ENCODE results near the gene ANKH.

- TF ChIP-seq, protein P1, sequence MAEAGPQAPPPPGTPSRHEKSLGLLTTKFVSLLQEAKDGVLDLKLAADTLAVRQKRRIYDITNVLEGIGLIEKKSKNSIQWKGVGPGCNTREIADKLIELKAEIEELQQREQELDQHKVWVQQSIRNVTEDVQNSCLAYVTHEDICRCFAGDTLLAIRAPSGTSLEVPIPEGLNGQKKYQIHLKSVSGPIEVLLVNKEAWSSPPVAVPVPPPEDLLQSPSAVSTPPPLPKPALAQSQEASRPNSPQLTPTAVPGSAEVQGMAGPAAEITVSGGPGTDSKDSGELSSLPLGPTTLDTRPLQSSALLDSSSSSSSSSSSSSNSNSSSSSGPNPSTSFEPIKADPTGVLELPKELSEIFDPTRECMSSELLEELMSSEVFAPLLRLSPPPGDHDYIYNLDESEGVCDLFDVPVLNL (CRISPR knock-in tag; IDR thresholded peaks at IDR 0.05; ENCODE audit: borderline replicate concordance, low read depth): no peak
- no peak for TF ChIP-seq PREB (CRISPR knock-in tag; IDR thresholded peaks at IDR 0.05; ENCODE audit: borderline replicate concordance)
- no peak for TF ChIP-seq JUN (CRISPR knock-in tag; IDR thresholded peaks at IDR 0.05)
- no peak for TF ChIP-seq MXD4 (CRISPR knock-in tag; IDR thresholded peaks at IDR 0.05; ENCODE audit: borderline replicate concordance)
- TF ChIP-seq EMX1 (CRISPR knock-in tag; IDR thresholded peaks at IDR 0.05): no peak
- TF ChIP-seq, protein P2, sequence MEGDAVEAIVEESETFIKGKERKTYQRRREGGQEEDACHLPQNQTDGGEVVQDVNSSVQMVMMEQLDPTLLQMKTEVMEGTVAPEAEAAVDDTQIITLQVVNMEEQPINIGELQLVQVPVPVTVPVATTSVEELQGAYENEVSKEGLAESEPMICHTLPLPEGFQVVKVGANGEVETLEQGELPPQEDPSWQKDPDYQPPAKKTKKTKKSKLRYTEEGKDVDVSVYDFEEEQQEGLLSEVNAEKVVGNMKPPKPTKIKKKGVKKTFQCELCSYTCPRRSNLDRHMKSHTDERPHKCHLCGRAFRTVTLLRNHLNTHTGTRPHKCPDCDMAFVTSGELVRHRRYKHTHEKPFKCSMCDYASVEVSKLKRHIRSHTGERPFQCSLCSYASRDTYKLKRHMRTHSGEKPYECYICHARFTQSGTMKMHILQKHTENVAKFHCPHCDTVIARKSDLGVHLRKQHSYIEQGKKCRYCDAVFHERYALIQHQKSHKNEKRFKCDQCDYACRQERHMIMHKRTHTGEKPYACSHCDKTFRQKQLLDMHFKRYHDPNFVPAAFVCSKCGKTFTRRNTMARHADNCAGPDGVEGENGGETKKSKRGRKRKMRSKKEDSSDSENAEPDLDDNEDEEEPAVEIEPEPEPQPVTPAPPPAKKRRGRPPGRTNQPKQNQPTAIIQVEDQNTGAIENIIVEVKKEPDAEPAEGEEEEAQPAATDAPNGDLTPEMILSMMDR (IDR thresholded peaks at IDR 0.05): no peak
- TF ChIP-seq TCF7 (CRISPR knock-in tag; IDR thresholded peaks at IDR 0.05; ENCODE audit: low read depth): no peak
- no peak for TF ChIP-seq SP1 (CRISPR knock-in tag; conservative IDR thresholded peaks at IDR 0.05)
- no peak for TF ChIP-seq RORB (CRISPR knock-in tag; IDR thresholded peaks at IDR 0.05)
Measured at GRCh38 chr5:14665101-14665822, 206.3 kb downstream of the ANKH start.
